NB4 (cell line): ENCODE data around the gene PRMT3.
"Not testable (repeated sequence)": the region's sequence is repeated elsewhere in the genome, so short reads cannot be mapped to it uniquely, and the experiment has no call there.

ENCODE experiments used
- DNase-seq: peaks from one replicate; pipeline ENCODE4 v3.0.0; 2010; ENCODE audit warnings: low read depth
- H3K4me3 ChIP-seq: one replicate; pipeline ENCODE4 v1.5.1; 2011; ENCODE audit warnings: mild to moderate bottlenecking, low read depth, low read length, moderate library complexity
- MYC ChIP-seq: IDR thresholded peaks from 2 replicates; pipeline ENCODE4 v1.6.1; 2011; ENCODE audit warnings: low read depth, low read length
- POLR2A ChIP-seq: IDR thresholded peaks from 2 replicates; pipeline ENCODE4 v1.6.1; 2011; ENCODE audit warnings: mild to moderate bottlenecking; ENCODE audit not compliant: insufficient read length; ENCODE audit errors: extremely low read depth
- TF ChIP-seq, protein P1 (sequence below): IDR thresholded peaks from one replicate; pipeline ENCODE4 v1.5.1; 2012; ENCODE audit warnings: low read depth, low read length
- TF ChIP-seq, protein P2 (sequence below): IDR thresholded peaks from 2 replicates; pipeline ENCODE4 v1.6.1; 2011; ENCODE audit warnings: low read depth, low read length

Gene PRMT3

DNA sequence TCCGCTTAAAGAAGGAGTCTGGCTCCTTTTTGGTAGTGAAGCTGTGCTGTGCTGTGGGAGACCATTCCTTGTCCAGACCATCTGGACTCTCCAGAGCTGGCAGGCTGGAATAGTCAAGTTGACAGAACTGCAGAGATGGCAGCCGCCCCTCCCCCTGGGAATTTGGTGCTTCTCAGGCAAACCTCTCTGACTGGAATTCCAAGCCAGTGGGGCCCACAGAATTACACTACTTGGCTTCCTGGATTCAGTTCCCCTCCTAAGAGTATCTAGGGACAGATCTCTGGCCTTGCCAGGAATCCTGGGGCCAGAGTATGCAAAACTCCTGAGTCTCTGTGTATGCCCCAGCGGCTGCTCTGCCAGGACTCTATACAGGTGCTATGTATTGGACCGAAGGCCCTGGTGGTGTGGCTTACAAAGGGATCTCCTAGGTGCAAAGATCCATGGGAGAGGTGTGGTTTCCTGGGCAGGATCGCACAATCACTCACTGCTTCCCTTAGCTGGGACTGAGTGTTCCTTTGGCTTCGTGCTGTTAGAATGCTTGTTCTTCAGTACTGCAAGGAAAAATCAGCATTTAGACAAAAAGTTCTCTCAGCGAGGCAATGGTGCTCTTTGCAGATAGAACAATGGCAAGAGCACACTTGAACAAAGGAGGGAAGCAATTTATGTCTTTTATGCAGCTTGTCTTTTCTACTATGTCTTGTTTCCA, 86.8 kb downstream of the PRMT3 start:
- DNase-seq: no peak
- TF ChIP-seq, protein P1, sequence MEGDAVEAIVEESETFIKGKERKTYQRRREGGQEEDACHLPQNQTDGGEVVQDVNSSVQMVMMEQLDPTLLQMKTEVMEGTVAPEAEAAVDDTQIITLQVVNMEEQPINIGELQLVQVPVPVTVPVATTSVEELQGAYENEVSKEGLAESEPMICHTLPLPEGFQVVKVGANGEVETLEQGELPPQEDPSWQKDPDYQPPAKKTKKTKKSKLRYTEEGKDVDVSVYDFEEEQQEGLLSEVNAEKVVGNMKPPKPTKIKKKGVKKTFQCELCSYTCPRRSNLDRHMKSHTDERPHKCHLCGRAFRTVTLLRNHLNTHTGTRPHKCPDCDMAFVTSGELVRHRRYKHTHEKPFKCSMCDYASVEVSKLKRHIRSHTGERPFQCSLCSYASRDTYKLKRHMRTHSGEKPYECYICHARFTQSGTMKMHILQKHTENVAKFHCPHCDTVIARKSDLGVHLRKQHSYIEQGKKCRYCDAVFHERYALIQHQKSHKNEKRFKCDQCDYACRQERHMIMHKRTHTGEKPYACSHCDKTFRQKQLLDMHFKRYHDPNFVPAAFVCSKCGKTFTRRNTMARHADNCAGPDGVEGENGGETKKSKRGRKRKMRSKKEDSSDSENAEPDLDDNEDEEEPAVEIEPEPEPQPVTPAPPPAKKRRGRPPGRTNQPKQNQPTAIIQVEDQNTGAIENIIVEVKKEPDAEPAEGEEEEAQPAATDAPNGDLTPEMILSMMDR: no peak
- TF ChIP-seq POLR2A: no peak
- H3K4me3 ChIP-seq: no peak overlapping the region

DNA sequence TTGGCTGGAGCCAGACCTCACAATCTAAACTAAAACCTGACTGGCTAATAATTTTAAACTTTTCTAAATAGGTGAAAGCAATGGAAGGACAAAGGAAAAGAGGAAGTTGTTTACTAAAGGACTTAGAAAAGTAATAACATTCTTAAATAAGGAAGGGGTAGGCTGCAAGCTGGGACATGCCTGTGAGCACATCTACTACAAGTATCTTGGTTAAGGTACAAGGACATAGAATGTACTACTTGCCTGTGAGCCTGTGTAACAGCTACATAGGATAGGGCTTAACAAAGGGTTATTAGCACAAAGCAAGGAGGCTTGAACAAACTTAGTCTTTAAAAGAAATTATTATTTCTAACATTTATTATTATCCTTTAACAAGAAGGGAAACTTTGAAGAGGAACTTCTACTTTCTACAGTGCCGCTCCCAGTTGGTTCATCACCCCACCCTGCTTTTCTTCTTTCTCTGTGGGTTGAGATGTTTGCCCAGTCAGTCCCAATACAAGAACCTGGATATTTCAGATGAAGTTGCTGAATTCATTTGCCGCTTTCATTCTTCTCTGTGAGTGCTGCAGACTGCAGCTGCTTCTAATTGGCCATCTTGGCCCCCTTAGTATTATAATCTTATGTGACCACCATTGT, 87.5 kb downstream of the PRMT3 start:
- no peak overlapping the region for H3K4me3 ChIP-seq
- DNase-seq: peak; percentile 29
- TF ChIP-seq POLR2A (no peak), MYC (no peak)
- TF ChIP-seq, protein P2, sequence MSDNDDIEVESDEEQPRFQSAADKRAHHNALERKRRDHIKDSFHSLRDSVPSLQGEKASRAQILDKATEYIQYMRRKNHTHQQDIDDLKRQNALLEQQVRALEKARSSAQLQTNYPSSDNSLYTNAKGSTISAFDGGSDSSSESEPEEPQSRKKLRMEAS: no peak
- TF ChIP-seq, protein P1: no peak

DNA sequence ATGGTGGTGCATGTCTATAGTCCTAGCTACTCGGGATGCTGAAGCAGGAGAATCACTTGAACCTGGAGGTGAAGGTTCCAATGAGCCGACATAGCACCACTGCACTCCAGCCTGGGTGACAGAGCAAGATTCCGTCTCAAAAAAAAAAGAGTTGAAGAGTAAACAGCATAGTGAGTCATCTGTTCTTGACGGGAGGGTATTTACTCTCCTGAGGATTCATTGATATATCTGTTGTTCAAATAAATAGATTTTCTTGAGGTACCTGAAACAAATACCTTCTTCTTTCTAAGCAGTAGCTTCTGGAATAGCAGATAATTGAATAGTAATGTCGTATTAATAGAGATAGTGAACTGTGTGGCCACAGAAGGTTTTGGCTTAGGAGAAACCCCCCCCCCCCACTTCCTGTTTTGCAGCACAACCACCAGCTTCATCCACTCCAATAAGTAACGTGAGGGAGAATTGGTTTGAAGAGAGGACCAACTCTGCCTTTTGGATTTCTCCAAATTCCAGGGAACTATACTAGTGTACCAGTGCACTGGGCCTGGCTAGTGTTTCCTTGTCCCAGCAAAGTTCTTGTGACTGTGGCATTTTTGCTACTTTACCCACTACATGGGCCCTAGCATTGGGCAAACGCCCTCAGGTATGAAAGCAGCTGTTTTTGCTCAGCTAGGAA, 90.0 kb downstream of the PRMT3 start:
- DNase-seq: peak; percentile 25
- no peak for TF ChIP-seq POLR2A
- TF ChIP-seq, protein P2: no peak
- TF ChIP-seq, protein P1: no peak
- TF ChIP-seq MYC: no peak
- no peak overlapping the region for H3K4me3 ChIP-seq

DNA sequence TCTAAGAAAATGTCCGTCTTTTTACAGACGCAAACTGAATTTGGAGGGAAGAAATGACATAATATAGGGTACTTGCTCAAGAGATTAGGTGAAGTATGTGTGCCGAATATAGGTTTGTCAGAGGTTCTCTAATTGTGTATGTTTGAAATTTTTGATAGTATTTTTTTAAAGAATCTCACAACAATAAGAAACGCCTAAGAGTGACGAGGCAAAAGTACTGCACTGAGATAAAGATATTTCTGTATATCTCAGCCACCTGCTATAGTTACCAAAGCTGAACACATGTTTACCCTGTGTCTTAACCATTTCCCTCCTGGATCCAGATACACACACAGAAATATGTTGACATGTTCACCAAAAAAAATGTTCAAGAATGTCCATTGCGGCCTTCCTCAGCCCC, 92.0 kb downstream of the PRMT3 start:
- DNase-seq: no peak
- TF ChIP-seq MYC (no peak), POLR2A (no peak)
- TF ChIP-seq, protein P1: no peak
- TF ChIP-seq, protein P2: no peak
- H3K4me3 ChIP-seq: no peak overlapping the region

DNA sequence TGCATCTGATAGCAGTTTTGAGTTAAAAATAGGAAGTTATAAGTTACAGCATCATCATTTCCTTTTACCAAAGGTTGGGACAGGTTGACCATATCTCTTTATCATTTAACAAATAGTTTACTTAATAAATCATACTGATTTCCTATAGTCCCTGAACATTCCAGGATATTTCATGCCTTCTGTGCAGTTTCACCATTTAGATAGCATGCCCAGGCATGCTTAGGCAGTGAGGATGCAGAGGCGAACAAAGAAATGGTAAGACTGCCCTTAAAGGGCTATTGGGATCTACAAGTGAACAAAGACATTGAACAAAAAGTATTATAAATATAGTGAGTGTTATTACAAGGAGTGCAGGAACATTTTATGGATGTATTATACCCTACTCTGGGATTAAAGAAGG, 96.4 kb downstream of the PRMT3 start:
- no peak for DNase-seq

DNA sequence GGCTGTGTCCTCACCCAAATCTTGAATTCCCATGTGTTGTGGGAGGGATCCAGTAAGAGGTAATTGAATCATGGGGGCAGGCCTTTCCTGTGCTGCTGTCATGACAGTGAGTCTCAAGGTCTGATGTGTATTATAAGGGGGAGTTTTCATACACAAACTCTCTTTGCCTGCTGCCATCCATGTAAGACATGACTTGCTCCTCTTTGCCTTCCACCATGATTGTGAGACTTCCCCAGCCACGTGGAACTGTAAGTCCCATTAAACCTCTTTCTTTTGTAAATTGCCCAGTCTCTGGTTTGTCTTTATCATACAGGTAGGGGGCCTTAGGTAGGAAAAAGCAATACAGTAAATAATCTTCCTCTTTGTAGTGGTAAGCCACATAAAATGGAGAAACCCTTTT, 96.9 kb downstream of the PRMT3 start:
- DNase-seq: not testable (repeated sequence)

More for the DNA sequence above, 96.4 kb downstream of the PRMT3 start:
- no peak overlapping the region for H3K4me3 ChIP-seq
- TF ChIP-seq, protein P2: no peak
- TF ChIP-seq MYC (no peak), POLR2A (no peak)
- TF ChIP-seq, protein P1: no peak

More for the DNA sequence above, 96.9 kb downstream of the PRMT3 start:
- not testable (repeated sequence) for H3K4me3 ChIP-seq
